GM06990 (cell line): Measurements from ENCODE around the gene STEEP1.
"Not testable (repeated sequence)": the region's sequence is repeated elsewhere in the genome, so short reads cannot be mapped to it uniquely, and the experiment has no call there.

Experiments used
- DNase-seq: peaks from one replicate; pipeline ENCODE4 v3.0.0-alpha.2; 2011; ENCODE audit not compliant: insufficient read length; ENCODE audit errors: extremely low read depth
- H3K27me3 ChIP-seq: replicated peaks from 2 replicates; pipeline ENCODE4 v1.6.0; 2011; ENCODE audit warnings: low read length; ENCODE audit not compliant: control insufficient read depth, insufficient read depth
- H3K36me3 ChIP-seq: 2 replicates; pipeline ENCODE4 v1.5.1; 2011; ENCODE audit warnings: low read length; ENCODE audit not compliant: control insufficient read depth, insufficient read depth
- H3K4me3 ChIP-seq: replicated peaks from 2 replicates; pipeline ENCODE4 v1.5.1; 2011; ENCODE audit warnings: low read depth, mild to moderate bottlenecking, control low read depth, low read length
- CTCF ChIP-seq: IDR thresholded peaks from 2 replicates; pipeline ENCODE4 v1.5.1; 2011; ENCODE audit warnings: low read length, control low read depth, mild to moderate bottlenecking, inconsistent platforms; ENCODE audit not compliant: insufficient read depth, poor library complexity, severe bottlenecking

STEEP1 gene

GRCh38 chrX:119500061-119500800 lies 65.0 kb downstream of the STEEP1 start:
- TF ChIP-seq CTCF: no peak
- Histone ChIP-seq H3K27me3 (no peaks in the 10 kb centered on the region), H3K4me3 (no peak overlapping the region), H3K36me3 (no peaks in the 10 kb centered on the region)
- no peak for DNase-seq

GRCh38 chrX:119497185-119497584 lies 68.0 kb downstream of the STEEP1 start:
- TF ChIP-seq CTCF: no peak
- no peak for DNase-seq
- H3K27me3 ChIP-seq: no peaks in the 10 kb centered on the region

GRCh38 chrX:119495734-119496726 lies 69.2 kb downstream of the STEEP1 start:
- no peak for DNase-seq

More at GRCh38 chrX:119497185-119497584, 68.0 kb downstream of the STEEP1 start:
- Histone ChIP-seq H3K4me3 (no peak overlapping the region), H3K36me3 (no peaks in the 10 kb centered on the region)

GRCh38 chrX:119493851-119494495 lies 71.2 kb downstream of the STEEP1 start:
- not testable (repeated sequence) for H3K27me3 ChIP-seq, H3K36me3 ChIP-seq, DNase-seq, H3K4me3 ChIP-seq

More at GRCh38 chrX:119495734-119496726, 69.2 kb downstream of the STEEP1 start:
- H3K36me3 ChIP-seq: no peaks in the 10 kb centered on the region
- H3K4me3 ChIP-seq: no peak overlapping the region
- H3K27me3 ChIP-seq: no peaks in the 10 kb centered on the region
- no peak for TF ChIP-seq CTCF

- no peak for DNase-seq
- H3K27me3 ChIP-seq: no peaks in the 10 kb centered on the region
- no peaks in the 10 kb centered on the region for H3K36me3 ChIP-seq
- no peak overlapping the region for H3K4me3 ChIP-seq
- no peak for TF ChIP-seq CTCF
Measured at GRCh38 chrX:119492463-119492862, 72.7 kb downstream of the STEEP1 start.
